GM23338 (cell line): ENCODE results near the gene MMP1.

Source experiments
- CREB1 ChIP-seq: fragments of 250-450 bp; sonication (Bioruptor Pico); IDR thresholded peaks from 2 replicates; pipeline ENCODE4 v1.5.0; 2020; ENCODE audit warnings: low read depth, mild to moderate bottlenecking, moderate library complexity
- CTCF ChIP-seq, 2 experiments: fragments of 200-600 bp in 1 of 2; sonication (generic) in 1 of 2; conservative IDR thresholded peaks; 2 replicates each; pipeline versions ENCODE4 v1.5.1 to v1.6.1; 2016 to 2017; ENCODE audit warnings: antibody characterized with exemption in 2 of 2, low read depth in 2 of 2, mild to moderate bottlenecking in 2 of 2, moderate library complexity in 1 of 2
- EZH2 ChIP-seq: fragments of 200-600 bp; sonication (generic); IDR thresholded peaks from one replicate; pipeline ENCODE4 v1.8.0; 2017; ENCODE audit warnings: antibody characterized with exemption, mild to moderate bottlenecking, low read depth; ENCODE audit not compliant: unreplicated experiment
- EZH2phosphoT487 ChIP-seq: fragments of 200-600 bp; sonication (generic); IDR thresholded peaks from one replicate; pipeline ENCODE4 v1.8.1; 2018; ENCODE audit warnings: antibody characterized with exemption; ENCODE audit not compliant: unreplicated experiment
- JUNB ChIP-seq: IDR thresholded peaks from one replicate; pipeline ENCODE4 v1.6.1; 2016; ENCODE audit warnings: antibody characterized with exemption; ENCODE audit not compliant: unreplicated experiment
- NANOG ChIP-seq: IDR thresholded peaks from 2 replicates; pipeline ENCODE4 v1.6.1; 2016; ENCODE audit warnings: antibody characterized with exemption, borderline replicate concordance
- POLR2AphosphoS5 ChIP-seq: IDR thresholded peaks from 2 replicates; pipeline ENCODE4 v1.6.1; 2016; ENCODE audit warnings: antibody characterized with exemption, low read depth
- REST ChIP-seq: IDR thresholded peaks from one replicate; pipeline ENCODE4 v1.6.1; 2018; ENCODE audit warnings: antibody characterized with exemption; ENCODE audit not compliant: unreplicated experiment
- TF ChIP-seq, protein P1 (sequence below): fragments of 250-450 bp; sonication (Bioruptor Pico); IDR thresholded peaks from 2 replicates; pipeline ENCODE4 v1.5.0; 2020; ENCODE audit warnings: mild to moderate bottlenecking, moderate library complexity

- TF ChIP-seq CTCF (conservative IDR thresholded peaks at IDR 0.05; ENCODE audit: low read depth in 2 of 2) (no peak), REST (no peak), CREB1 (no peak), POLR2AphosphoS5 (no peak), EZH2 (no peak), EZH2phosphoT487 (no peak), NANOG (no peak), JUNB (no peak)
- TF ChIP-seq, protein P1, sequence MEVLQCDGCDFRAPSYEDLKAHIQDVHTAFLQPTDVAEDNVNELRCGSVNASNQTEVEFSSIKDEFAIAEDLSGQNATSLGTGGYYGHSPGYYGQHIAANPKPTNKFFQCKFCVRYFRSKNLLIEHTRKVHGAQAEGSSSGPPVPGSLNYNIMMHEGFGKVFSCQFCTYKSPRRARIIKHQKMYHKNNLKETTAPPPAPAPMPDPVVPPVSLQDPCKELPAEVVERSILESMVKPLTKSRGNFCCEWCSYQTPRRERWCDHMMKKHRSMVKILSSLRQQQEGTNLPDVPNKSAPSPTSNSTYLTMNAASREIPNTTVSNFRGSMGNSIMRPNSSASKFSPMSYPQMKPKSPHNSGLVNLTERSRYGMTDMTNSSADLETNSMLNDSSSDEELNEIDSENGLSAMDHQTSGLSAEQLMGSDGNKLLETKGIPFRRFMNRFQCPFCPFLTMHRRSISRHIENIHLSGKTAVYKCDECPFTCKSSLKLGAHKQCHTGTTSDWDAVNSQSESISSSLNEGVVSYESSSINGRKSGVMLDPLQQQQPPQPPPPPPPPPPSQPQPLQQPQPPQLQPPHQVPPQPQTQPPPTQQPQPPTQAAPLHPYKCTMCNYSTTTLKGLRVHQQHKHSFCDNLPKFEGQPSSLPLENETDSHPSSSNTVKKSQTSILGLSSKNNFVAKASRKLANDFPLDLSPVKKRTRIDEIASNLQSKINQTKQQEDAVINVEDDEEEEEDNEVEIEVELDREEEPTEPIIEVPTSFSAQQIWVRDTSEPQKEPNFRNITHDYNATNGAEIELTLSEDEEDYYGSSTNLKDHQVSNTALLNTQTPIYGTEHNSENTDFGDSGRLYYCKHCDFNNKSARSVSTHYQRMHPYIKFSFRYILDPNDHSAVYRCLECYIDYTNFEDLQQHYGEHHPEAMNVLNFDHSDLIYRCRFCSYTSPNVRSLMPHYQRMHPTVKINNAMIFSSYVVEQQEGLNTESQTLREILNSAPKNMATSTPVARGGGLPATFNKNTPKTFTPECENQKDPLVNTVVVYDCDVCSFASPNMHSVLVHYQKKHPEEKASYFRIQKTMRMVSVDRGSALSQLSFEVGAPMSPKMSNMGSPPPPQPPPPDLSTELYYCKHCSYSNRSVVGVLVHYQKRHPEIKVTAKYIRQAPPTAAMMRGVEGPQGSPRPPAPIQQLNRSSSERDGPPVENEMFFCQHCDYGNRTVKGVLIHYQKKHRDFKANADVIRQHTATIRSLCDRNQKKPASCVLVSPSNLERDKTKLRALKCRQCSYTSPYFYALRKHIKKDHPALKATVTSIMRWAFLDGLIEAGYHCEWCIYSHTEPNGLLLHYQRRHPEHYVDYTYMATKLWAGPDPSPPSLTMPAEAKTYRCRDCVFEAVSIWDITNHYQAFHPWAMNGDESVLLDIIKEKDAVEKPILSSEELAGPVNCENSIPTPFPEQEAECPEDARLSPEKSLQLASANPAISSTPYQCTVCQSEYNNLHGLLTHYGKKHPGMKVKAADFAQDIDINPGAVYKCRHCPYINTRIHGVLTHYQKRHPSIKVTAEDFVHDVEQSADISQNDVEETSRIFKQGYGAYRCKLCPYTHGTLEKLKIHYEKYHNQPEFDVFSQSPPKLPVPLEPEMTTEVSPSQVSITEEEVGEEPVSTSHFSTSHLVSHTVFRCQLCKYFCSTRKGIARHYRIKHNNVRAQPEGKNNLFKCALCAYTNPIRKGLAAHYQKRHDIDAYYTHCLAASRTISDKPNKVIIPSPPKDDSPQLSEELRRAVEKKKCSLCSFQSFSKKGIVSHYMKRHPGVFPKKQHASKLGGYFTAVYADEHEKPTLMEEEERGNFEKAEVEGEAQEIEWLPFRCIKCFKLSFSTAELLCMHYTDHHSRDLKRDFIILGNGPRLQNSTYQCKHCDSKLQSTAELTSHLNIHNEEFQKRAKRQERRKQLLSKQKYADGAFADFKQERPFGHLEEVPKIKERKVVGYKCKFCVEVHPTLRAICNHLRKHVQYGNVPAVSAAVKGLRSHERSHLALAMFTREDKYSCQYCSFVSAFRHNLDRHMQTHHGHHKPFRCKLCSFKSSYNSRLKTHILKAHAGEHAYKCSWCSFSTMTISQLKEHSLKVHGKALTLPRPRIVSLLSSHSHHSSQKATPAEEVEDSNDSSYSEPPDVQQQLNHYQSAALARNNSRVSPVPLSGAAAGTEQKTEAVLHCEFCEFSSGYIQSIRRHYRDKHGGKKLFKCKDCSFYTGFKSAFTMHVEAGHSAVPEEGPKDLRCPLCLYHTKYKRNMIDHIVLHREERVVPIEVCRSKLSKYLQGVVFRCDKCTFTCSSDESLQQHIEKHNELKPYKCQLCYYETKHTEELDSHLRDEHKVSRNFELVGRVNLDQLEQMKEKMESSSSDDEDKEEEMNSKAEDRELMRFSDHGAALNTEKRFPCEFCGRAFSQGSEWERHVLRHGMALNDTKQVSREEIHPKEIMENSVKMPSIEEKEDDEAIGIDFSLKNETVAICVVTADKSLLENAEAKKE, result no peak
These were observed 21.5 kb downstream of the MMP1 start for GRCh38 chr11:102776454-102776853.
